ENCODE results near the gene ZNF768.

ZNF768 gene

DNA sequence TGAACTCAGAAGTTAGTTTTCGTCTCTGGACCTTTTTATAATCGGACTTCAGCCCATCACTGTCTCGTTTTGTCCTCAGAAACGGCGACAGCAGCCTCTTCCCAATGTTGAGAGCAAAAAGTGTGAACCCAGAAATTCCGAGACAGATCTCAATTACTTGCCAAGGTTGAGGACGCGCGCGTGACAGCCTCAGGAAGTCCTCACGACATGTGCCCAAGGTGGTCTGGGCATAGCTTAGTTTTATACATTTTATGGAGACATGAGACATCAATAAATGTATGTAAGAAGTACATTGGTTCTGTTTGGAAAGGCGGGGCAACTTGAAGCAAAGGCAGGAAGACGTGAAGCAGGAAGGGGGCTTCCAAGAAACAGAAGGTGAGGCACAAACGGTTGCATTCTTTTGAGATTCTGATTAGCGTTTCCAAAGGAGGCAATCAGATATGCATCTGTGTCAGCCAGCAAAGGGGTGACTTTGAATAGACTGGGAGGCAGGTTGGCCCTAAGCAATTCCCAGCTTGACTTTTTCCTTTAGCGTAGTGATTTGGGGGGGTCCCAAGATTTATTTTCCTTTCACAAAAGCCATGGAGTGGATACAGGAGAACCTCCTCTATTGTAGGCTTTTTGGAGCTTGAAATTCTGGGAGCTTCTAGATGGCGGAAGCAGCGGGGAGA is 8.9 kb upstream of the ZNF768 start:
- TF ChIP-seq, protein P1, sequence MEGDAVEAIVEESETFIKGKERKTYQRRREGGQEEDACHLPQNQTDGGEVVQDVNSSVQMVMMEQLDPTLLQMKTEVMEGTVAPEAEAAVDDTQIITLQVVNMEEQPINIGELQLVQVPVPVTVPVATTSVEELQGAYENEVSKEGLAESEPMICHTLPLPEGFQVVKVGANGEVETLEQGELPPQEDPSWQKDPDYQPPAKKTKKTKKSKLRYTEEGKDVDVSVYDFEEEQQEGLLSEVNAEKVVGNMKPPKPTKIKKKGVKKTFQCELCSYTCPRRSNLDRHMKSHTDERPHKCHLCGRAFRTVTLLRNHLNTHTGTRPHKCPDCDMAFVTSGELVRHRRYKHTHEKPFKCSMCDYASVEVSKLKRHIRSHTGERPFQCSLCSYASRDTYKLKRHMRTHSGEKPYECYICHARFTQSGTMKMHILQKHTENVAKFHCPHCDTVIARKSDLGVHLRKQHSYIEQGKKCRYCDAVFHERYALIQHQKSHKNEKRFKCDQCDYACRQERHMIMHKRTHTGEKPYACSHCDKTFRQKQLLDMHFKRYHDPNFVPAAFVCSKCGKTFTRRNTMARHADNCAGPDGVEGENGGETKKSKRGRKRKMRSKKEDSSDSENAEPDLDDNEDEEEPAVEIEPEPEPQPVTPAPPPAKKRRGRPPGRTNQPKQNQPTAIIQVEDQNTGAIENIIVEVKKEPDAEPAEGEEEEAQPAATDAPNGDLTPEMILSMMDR (conservative IDR thresholded peaks at IDR 0.05; ENCODE audit: low read depth, low read length) = no peak
- H3K4me3 ChIP-seq (ENCODE audit: low read length) = peak overlapping the region; percentile 59
- DNase-seq (ENCODE audit: low read depth) = no peak

GRCh38 chr16:30534368-30535105 is 8.2 kb upstream of the ZNF768 start, which contains the start of gene ZNF747:
Gene ZNF747, minus strand, starts transcription at chr16:30534858. Its CDS starts 179 bp downstream, at chr16:30534679.
- peak; percentile 39 for DNase-seq (ENCODE audit: low read depth)
- H3K4me3 ChIP-seq (ENCODE audit: low read length) = peak within 1 kb of the TSS; percentile 59
- TF ChIP-seq, protein P1 (conservative IDR thresholded peaks at IDR 0.05; ENCODE audit: low read depth, low read length) = no peak

DNA sequence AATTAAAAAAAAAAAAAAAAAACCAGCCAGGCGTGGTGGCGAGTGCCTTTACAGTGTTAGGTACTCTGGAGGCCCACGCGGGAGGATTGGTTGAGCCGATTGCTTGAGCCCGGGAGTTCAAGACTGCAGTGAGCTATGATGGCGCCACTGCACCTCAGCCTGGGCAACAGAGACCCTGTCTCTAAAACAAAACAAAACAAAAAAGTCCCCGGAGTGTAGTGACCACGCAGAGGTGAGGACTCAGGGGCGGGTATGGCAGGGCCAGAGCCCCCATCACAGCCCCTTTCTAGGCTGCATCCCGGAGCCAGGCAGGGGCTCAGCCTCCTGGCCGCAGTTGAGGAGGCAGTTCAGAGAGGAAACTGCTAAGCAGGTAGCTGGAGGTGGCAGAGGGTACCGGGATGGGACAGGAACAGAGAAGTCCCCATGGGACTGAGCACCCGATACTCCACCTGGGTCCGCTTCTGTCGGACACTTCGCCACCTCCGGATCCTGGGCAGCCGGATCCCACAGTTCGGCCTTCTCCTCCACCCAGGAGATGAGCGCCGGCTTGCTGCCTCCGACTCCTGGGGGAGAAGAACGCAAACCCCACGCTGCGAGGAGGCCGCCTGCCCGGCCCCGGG is 7.5 kb upstream of the ZNF768 start:
- peak overlapping the region; percentile 59 for H3K4me3 ChIP-seq (ENCODE audit: low read length)
- no peak for DNase-seq (ENCODE audit: low read depth)
- TF ChIP-seq, protein P1 (conservative IDR thresholded peaks at IDR 0.05; ENCODE audit: low read depth, low read length) = no peak

- no peak for DNase-seq (ENCODE audit: low read depth)
- TF ChIP-seq, protein P1 (conservative IDR thresholded peaks at IDR 0.05; ENCODE audit: low read depth, low read length) = no peak
- no peak overlapping the region for H3K4me3 ChIP-seq (ENCODE audit: low read length)
These were observed 6.8 kb upstream of the ZNF768 start for GRCh38 chr16:30533146-30533522.

DNA sequence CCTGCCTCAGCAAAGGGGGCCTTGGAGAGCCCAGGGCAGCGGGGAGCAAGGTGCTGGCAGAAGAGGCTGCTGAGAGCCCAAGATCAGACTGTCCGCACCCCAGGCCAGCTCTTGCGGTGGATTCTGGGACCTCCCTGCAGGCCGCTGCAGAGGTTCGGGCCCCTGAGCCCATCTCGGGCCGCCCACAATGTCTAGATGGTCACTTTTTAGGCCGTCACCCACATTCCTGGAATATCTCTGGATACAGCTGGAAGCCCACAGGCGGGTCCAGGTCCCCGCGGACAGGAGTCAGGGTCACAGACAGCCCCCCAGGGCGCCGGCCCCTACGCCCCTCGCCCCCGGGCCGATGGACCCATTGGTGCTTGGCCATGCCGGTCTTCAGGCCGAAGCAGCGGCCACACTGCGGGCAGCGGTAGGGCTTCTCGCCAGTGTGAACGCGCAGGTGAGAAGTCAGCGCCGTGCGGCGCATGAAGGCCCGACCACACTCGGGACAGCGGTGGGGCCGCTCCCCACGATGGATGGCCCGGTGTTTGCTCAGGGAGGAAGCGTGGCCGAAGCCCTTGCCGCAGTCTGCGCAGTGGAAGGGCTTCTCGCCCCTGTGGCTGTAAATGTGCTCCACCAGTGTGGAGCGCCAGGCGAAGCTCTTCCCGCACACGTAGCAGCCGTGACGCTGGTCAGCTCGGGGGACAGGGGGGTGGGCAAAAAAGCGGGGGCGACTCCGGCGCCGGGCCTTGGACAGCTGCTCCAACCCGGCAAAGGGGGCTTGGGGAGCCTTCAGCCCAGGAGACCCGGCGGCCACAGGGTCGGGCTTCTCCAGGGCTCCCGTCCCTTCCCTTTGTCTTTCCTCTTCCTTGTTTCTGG is 6.1 kb upstream of the ZNF768 start:
- no peak for DNase-seq (ENCODE audit: low read depth)
- TF ChIP-seq, protein P1 (conservative IDR thresholded peaks at IDR 0.05; ENCODE audit: low read depth, low read length) = no peak
- no peak overlapping the region for H3K4me3 ChIP-seq (ENCODE audit: low read length)

- TF ChIP-seq, protein P1 (conservative IDR thresholded peaks at IDR 0.05; ENCODE audit: low read depth, low read length) = no peak
- no peak for DNase-seq (ENCODE audit: low read depth)
- H3K4me3 ChIP-seq (ENCODE audit: low read length) = no peak overlapping the region
These were observed 4.0 kb upstream of the ZNF768 start for GRCh38 chr16:30530163-30531037.

Measured in retinal pigment epithelial cell (primary cell).